OCI-LY7 (cell line): Measurements from ENCODE around the gene KIAA1671.

Experiments used
- EZH2phosphoT487 ChIP-seq: fragments of 200-600 bp; sonication (generic); IDR thresholded peaks from 2 replicates; pipeline ENCODE4 v1.6.1; 2018; ENCODE audit warnings: low read depth, borderline replicate concordance, mild to moderate bottlenecking, mixed run types, antibody characterized with exemption, low read length, moderate library complexity, mixed read lengths
- TF ChIP-seq, protein P1 (sequence below): fragments of 200-600 bp; sonication (generic); conservative IDR thresholded peaks from 2 replicates; pipeline ENCODE4 v1.5.1; 2014; ENCODE audit warnings: mild to moderate bottlenecking, antibody characterized with exemption, low read length, moderate library complexity, mixed read lengths

DNA sequence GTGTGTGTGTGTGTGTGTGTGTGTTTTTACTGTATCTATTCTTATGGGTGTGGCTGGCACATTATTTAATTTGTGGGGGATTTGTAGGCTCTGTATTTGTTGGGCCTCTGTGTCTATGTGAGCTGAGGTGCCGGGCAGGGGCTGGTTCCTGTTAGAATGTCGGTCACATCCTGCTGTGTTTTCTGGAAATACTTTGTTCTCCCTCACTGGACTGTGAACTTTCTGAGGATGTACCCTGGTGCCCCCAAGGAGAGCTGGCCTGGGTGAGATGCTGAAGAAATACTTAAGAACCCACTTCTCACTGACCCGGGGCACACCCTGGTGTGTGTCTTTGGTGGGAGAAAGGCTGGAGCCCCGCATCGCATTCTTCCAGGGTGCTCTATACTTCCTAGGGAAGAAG lies 28.6 kb downstream of the KIAA1671 start:
- TF ChIP-seq, protein P1, sequence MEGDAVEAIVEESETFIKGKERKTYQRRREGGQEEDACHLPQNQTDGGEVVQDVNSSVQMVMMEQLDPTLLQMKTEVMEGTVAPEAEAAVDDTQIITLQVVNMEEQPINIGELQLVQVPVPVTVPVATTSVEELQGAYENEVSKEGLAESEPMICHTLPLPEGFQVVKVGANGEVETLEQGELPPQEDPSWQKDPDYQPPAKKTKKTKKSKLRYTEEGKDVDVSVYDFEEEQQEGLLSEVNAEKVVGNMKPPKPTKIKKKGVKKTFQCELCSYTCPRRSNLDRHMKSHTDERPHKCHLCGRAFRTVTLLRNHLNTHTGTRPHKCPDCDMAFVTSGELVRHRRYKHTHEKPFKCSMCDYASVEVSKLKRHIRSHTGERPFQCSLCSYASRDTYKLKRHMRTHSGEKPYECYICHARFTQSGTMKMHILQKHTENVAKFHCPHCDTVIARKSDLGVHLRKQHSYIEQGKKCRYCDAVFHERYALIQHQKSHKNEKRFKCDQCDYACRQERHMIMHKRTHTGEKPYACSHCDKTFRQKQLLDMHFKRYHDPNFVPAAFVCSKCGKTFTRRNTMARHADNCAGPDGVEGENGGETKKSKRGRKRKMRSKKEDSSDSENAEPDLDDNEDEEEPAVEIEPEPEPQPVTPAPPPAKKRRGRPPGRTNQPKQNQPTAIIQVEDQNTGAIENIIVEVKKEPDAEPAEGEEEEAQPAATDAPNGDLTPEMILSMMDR = no peak
- no peak for TF ChIP-seq EZH2phosphoT487
